Trophoblast cell (in vitro differentiated cells and primary cell): Measurements from ENCODE around the gene LRATD1.
A peak's percentile ranks its signal among the peaks of the same experiment; 100 is the strongest.

Source experiments
- DNase-seq, 2 donors: peaks; one replicate each; pipeline ENCODE4 v3.0.0-alpha.2; 2016
- H2AFZ ChIP-seq: 2 replicates; pipeline ENCODE4 v1.6.1; 2013; ENCODE audit warnings: low read length, moderate library complexity, mild to moderate bottlenecking; ENCODE audit not compliant: insufficient read depth, poor library complexity
- H2AK5ac ChIP-seq: 2 replicates; pipeline ENCODE4 v1.6.1; 2013; ENCODE audit warnings: mild to moderate bottlenecking, low read length
- H2BK120ac ChIP-seq: 2 replicates; pipeline ENCODE4 v1.6.1; 2013; ENCODE audit warnings: low read length, mild to moderate bottlenecking, moderate library complexity; ENCODE audit not compliant: insufficient read depth, poor library complexity
- H2BK12ac ChIP-seq: 2 replicates; pipeline ENCODE4 v1.6.1; 2013; ENCODE audit warnings: mild to moderate bottlenecking, low read length, moderate library complexity
- H2BK5ac ChIP-seq: 2 replicates; pipeline ENCODE4 v1.6.1; 2013; ENCODE audit warnings: low read length, low read depth, moderate library complexity, mild to moderate bottlenecking; ENCODE audit not compliant: poor library complexity
- H3K14ac ChIP-seq: 2 replicates; pipeline ENCODE4 v1.6.1; 2013; ENCODE audit warnings: mild to moderate bottlenecking, low read length
- H3K18ac ChIP-seq: 2 replicates; pipeline ENCODE4 v1.6.1; 2013; ENCODE audit warnings: mild to moderate bottlenecking, low read length
- H3K23ac ChIP-seq: 2 replicates; pipeline ENCODE4 v1.6.1; 2013; ENCODE audit warnings: low read length
- H3K27ac ChIP-seq: 2 replicates; pipeline ENCODE4 v1.5.1; 2013; ENCODE audit warnings: low read depth, mild to moderate bottlenecking, inconsistent platforms, low read length, moderate library complexity
- H3K27me3 ChIP-seq: 2 replicates; pipeline ENCODE4 v1.6.1; 2013; ENCODE audit warnings: inconsistent platforms, mild to moderate bottlenecking, low read length, moderate library complexity; ENCODE audit not compliant: insufficient read depth
- H3K36me3 ChIP-seq, 2 experiments: 1 replicate in 1 of 2; 2 replicates in 1 of 2; pipeline ENCODE4 v1.6.1; 2013; ENCODE audit warnings: low read length in 2 of 2, mild to moderate bottlenecking in 2 of 2, moderate library complexity in 1 of 2; ENCODE audit not compliant: insufficient read depth in 2 of 2, control insufficient read depth in 1 of 2
- H3K4ac ChIP-seq: 2 replicates; pipeline ENCODE4 v1.6.1; 2013; ENCODE audit warnings: low read depth, mild to moderate bottlenecking, low read length, moderate library complexity
- H3K4me1 ChIP-seq, 2 experiments: 1 replicate in 1 of 2; 2 replicates in 1 of 2; pipeline ENCODE4 v1.6.1; 2013; ENCODE audit warnings: low read length in 2 of 2, mild to moderate bottlenecking in 2 of 2, moderate library complexity in 1 of 2; ENCODE audit not compliant: insufficient read depth in 2 of 2, control insufficient read depth in 1 of 2
- H3K4me2 ChIP-seq: 2 replicates; pipeline ENCODE4 v1.6.1; 2013; ENCODE audit warnings: inconsistent platforms, mild to moderate bottlenecking, low read length, moderate library complexity
- H3K4me3 ChIP-seq: 2 replicates; pipeline ENCODE4 v1.5.1; 2013; ENCODE audit warnings: mild to moderate bottlenecking, low read depth, low read length, inconsistent platforms
- H3K79me1 ChIP-seq: one replicate; pipeline ENCODE4 v1.6.1; 2013; ENCODE audit warnings: low read length
- H3K79me2 ChIP-seq: 2 replicates; pipeline ENCODE4 v1.6.1; 2013; ENCODE audit warnings: low read length, mild to moderate bottlenecking; ENCODE audit not compliant: control insufficient read depth, insufficient read depth, poor library complexity
- H3K9ac ChIP-seq: 2 replicates; pipeline ENCODE4 v1.6.1; 2013; ENCODE audit warnings: mild to moderate bottlenecking, low read length
- H3K9me3 ChIP-seq: 2 replicates; pipeline ENCODE4 v1.6.1; 2013; ENCODE audit warnings: low read depth, mild to moderate bottlenecking, control low read depth, inconsistent platforms, low read length; ENCODE audit not compliant: insufficient read depth
- H4K12ac ChIP-seq: 2 replicates; pipeline ENCODE4 v1.6.1; 2013; ENCODE audit warnings: low read depth, mild to moderate bottlenecking, low read length, moderate library complexity
- H4K8ac ChIP-seq: 2 replicates; pipeline ENCODE4 v1.6.1; 2013; ENCODE audit warnings: low read depth, mild to moderate bottlenecking, low read length, moderate library complexity
- H4K91ac ChIP-seq: one replicate; pipeline ENCODE4 v1.6.1; 2013; ENCODE audit warnings: low read depth, mild to moderate bottlenecking, low read length, moderate library complexity
- WGBS: extraction: QIAGEN DNeasy Blood & Tissue Kit; methylation state at CpG from one replicate; pipeline ENCODE4 v1.1.7; 2013; ENCODE audit warnings: missing lambda C conversion rate; ENCODE audit not compliant: insufficient read length, insufficient coverage; ENCODE audit errors: extremely low coverage; 5-methylcytosine and 5-hydroxymethylcytosine counted together

The LRATD1 gene

GRCh38 chr2:14614017-14614416 lies 18.5 kb upstream of the LRATD1 start:
- no peak overlapping the region for H2AK5ac ChIP-seq
- H3K79me1 ChIP-seq: no peaks in the 10 kb centered on the region
- H2BK5ac ChIP-seq: no peak overlapping the region
- H2BK12ac ChIP-seq: no peak overlapping the region
- no peak overlapping the region for H3K4me3 ChIP-seq
- no peaks in the 10 kb centered on the region for H3K27me3 ChIP-seq
- H3K9ac ChIP-seq: no peak overlapping the region
- H3K4me2 ChIP-seq: no peak overlapping the region
- H3K27ac ChIP-seq: no peak overlapping the region
- H2AFZ ChIP-seq: no peak overlapping the region
- no peak overlapping the region for H4K8ac ChIP-seq
- H3K36me3 ChIP-seq: no peaks in the 10 kb centered on the region
- H3K18ac ChIP-seq: no peak overlapping the region
- H2BK120ac ChIP-seq: no peak overlapping the region
- H3K14ac ChIP-seq: no peak overlapping the region
- H3K9me3 ChIP-seq: no peaks in the 10 kb centered on the region
- no peaks in the 10 kb centered on the region for H3K79me2 ChIP-seq
- DNase-seq: no peak
- no peaks in the 10 kb centered on the region for H3K4me1 ChIP-seq
- no peak overlapping the region for H4K91ac ChIP-seq
- no peak overlapping the region for H3K4ac ChIP-seq
- no peak overlapping the region for H4K12ac ChIP-seq
- no peak overlapping the region for H3K23ac ChIP-seq

- H3K79me2 ChIP-seq: no peaks in the 10 kb centered on the region
- H3K4me2 ChIP-seq: no peak overlapping the region
- H4K12ac ChIP-seq: no peak overlapping the region
- H3K79me1 ChIP-seq: no peaks in the 10 kb centered on the region
- no peak overlapping the region for H3K23ac ChIP-seq
- no peak overlapping the region for H2AFZ ChIP-seq
- H3K27ac ChIP-seq: no peak overlapping the region
- no peaks in the 10 kb centered on the region for H3K27me3 ChIP-seq
- H2BK12ac ChIP-seq: no peak overlapping the region
- peak in 1 of 2 donors; percentile 58 for DNase-seq
- no peak overlapping the region for H2BK5ac ChIP-seq
- no peaks in the 10 kb centered on the region for H3K9me3 ChIP-seq
- no peak overlapping the region for H2BK120ac ChIP-seq
- H3K14ac ChIP-seq: no peak overlapping the region
- H3K18ac ChIP-seq: no peak overlapping the region
- no peak overlapping the region for H4K91ac ChIP-seq
- H3K4me3 ChIP-seq: no peak overlapping the region
- H3K36me3 ChIP-seq: no peaks in the 10 kb centered on the region
- no peaks in the 10 kb centered on the region for H3K4me1 ChIP-seq
- H4K8ac ChIP-seq: no peak overlapping the region
- no peak overlapping the region for H3K4ac ChIP-seq
- H3K9ac ChIP-seq: no peak overlapping the region
- H2AK5ac ChIP-seq: no peak overlapping the region
Observed at GRCh38 chr2:14615121-14615520, 17.4 kb upstream of the LRATD1 start.

GRCh38 chr2:14615760-14616159 lies 16.8 kb upstream of the LRATD1 start:
- Histone ChIP-seq H3K18ac (no peak overlapping the region), H3K23ac (no peak overlapping the region), H3K4me2 (no peak overlapping the region), H3K27ac (no peak overlapping the region), H4K12ac (no peak overlapping the region), H4K91ac (no peak overlapping the region), H2BK120ac (no peak overlapping the region), H3K14ac (no peak overlapping the region), H4K8ac (no peak overlapping the region), H2AFZ (no peak overlapping the region), H2AK5ac (no peak overlapping the region), H3K4me3 (no peak overlapping the region), H3K9ac (no peak overlapping the region), H3K79me1 (no peaks in the 10 kb centered on the region), H2BK5ac (no peak overlapping the region), H3K27me3 (no peaks in the 10 kb centered on the region), H3K79me2 (no peaks in the 10 kb centered on the region), H3K4ac (no peak overlapping the region), H3K9me3 (no peaks in the 10 kb centered on the region), H3K36me3 (no peaks in the 10 kb centered on the region), H2BK12ac (no peak overlapping the region), H3K4me1 (no peaks in the 10 kb centered on the region)
- DNase-seq: peak; percentile 59 to 79
- no CpG with 5 or more reads among the region's 9 CpGs for WGBS

- Histone ChIP-seq H2AK5ac (no peak overlapping the region), H2BK12ac (no peak overlapping the region), H3K36me3 (no peaks in the 10 kb centered on the region), H3K79me2 (no peaks in the 10 kb centered on the region), H4K91ac (no peak overlapping the region), H3K14ac (no peak overlapping the region), H2AFZ (no peak overlapping the region), H2BK5ac (no peak overlapping the region), H4K8ac (no peak overlapping the region), H4K12ac (no peak overlapping the region), H3K4me1 (no peaks in the 10 kb centered on the region), H3K23ac (no peak overlapping the region), H3K79me1 (no peaks in the 10 kb centered on the region), H3K18ac (no peak overlapping the region), H3K4me2 (no peak overlapping the region), H3K4ac (no peak overlapping the region), H2BK120ac (no peak overlapping the region), H3K9ac (no peak overlapping the region), H3K9me3 (no peaks in the 10 kb centered on the region), H3K4me3 (no peak overlapping the region), H3K27me3 (no peaks in the 10 kb centered on the region), H3K27ac (no peak overlapping the region)
- no CpG with 5 or more reads among the region's 4 CpGs for WGBS
- DNase-seq: no peak
Observed at GRCh38 chr2:14616342-14616741, 16.2 kb upstream of the LRATD1 start.

- Histone ChIP-seq H3K4me3 (no peak overlapping the region), H2BK12ac (no peak overlapping the region), H3K27ac (no peak overlapping the region), H4K8ac (no peak overlapping the region), H3K4me2 (no peak overlapping the region), H3K79me1 (no peaks in the 10 kb centered on the region), H4K91ac (no peak overlapping the region), H3K23ac (no peak overlapping the region), H2AFZ (no peak overlapping the region), H2BK120ac (no peak overlapping the region), H3K27me3 (no peaks in the 10 kb centered on the region), H3K4ac (no peak overlapping the region), H3K9ac (no peak overlapping the region), H3K4me1 (no peaks in the 10 kb centered on the region), H4K12ac (no peak overlapping the region), H3K18ac (no peak overlapping the region), H3K79me2 (no peaks in the 10 kb centered on the region), H3K36me3 (no peaks in the 10 kb centered on the region), H3K9me3 (no peaks in the 10 kb centered on the region), H3K14ac (no peak overlapping the region), H2AK5ac (no peak overlapping the region), H2BK5ac (no peak overlapping the region)
- DNase-seq: no peak
- no CpG with 5 or more reads among the region's 6 CpGs for WGBS
Observed at GRCh38 chr2:14616950-14617349, 15.6 kb upstream of the LRATD1 start.
